Prostate gland (tissue), 2 donors: ENCODE results near the gene IMMP2L.

ENCODE experiments used
- POLR2AphosphoS5 ChIP-seq: sonication (generic); formaldehyde crosslinking; IDR thresholded peaks from one replicate; pipeline ENCODE4 v1.6.1; 2017; ENCODE audit warnings: antibody characterized with exemption
- TF ChIP-seq, protein P1 (sequence below), 4 experiments: fragments of 200-600 bp in 2 of 4; fragments of 450-650 bp in 2 of 4; sonication (generic) in 2 of 4; IDR thresholded peaks; 1 replicate in 3 of 4; 2 replicates in 1 of 4; pipeline ENCODE4 v1.5.1; 2016 to 2019; ENCODE audit warnings: antibody characterized with exemption in 4 of 4, mild to moderate bottlenecking in 2 of 4, moderate library complexity in 2 of 4

DNA sequence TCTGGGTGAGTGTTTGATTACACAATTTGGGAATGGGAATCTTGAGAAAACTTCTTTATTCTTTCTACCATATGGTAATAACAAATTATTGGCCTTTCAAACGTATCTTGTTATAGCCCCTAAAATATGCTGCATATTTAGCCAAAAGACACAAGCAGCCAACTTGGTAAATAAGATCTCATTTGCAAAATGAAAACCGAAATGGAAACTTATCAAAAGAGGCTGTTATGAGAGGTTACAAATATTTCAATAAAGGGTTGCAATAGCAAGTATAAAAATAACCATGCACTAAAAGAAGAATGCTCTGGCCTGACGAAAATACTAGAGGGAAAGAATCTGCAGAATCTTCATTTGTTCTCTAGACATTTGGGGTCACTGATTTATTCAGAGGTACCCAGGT, 730.9 kb downstream of the IMMP2L start:
- TF ChIP-seq, protein P1, sequence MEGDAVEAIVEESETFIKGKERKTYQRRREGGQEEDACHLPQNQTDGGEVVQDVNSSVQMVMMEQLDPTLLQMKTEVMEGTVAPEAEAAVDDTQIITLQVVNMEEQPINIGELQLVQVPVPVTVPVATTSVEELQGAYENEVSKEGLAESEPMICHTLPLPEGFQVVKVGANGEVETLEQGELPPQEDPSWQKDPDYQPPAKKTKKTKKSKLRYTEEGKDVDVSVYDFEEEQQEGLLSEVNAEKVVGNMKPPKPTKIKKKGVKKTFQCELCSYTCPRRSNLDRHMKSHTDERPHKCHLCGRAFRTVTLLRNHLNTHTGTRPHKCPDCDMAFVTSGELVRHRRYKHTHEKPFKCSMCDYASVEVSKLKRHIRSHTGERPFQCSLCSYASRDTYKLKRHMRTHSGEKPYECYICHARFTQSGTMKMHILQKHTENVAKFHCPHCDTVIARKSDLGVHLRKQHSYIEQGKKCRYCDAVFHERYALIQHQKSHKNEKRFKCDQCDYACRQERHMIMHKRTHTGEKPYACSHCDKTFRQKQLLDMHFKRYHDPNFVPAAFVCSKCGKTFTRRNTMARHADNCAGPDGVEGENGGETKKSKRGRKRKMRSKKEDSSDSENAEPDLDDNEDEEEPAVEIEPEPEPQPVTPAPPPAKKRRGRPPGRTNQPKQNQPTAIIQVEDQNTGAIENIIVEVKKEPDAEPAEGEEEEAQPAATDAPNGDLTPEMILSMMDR (IDR thresholded peaks at IDR 0.05): no peak
- TF ChIP-seq POLR2AphosphoS5: no peak
